HepG2 (cell line): ENCODE data around the gene GSK3B. TPM values are rescaled to one million over a fixed set of nuclear protein-coding genes. Genes with fewer than 3 reads are reported as not detected.

Experiments
- ARID5B ChIP-seq: IDR thresholded peaks from 2 replicates; pipeline ENCODE4 v1.4.0; 2020; ENCODE audit warnings: mild to moderate bottlenecking, missing genetic modification reagents
- CREM ChIP-seq, 2 experiments: sonication (generic) in 1 of 2; formaldehyde crosslinking in 1 of 2; IDR thresholded peaks; 2 replicates each; pipeline versions ENCODE4 v1.4.0 to v1.6.1; 2016 to 2020; ENCODE audit warnings: antibody characterized with exemption in 1 of 2, mild to moderate bottlenecking in 1 of 2, missing genetic modification reagents in 1 of 2
- FOXA1 ChIP-seq, 2 experiments: fragments of 450-650 bp in 1 of 2; sonication (generic) in 1 of 2; formaldehyde crosslinking in 1 of 2; IDR thresholded peaks; 2 replicates each; pipeline versions ENCODE4 v1.4.0 to v1.6.1; 2016 to 2020; ENCODE audit warnings: missing genetic modification reagents in 1 of 2
- FOXJ3 ChIP-seq: sonication (generic); formaldehyde crosslinking; IDR thresholded peaks from 2 replicates; pipeline ENCODE4 v1.4.0; 2020; ENCODE audit warnings: missing genetic modification reagents, mild to moderate bottlenecking, borderline replicate concordance
- GMEB2 ChIP-seq: IDR thresholded peaks from 2 replicates; pipeline ENCODE4 v1.6.1; 2016; ENCODE audit warnings: missing biosample characterization, missing genetic modification reagents, low read depth
- HOXA3 ChIP-seq: sonication (generic); formaldehyde crosslinking; IDR thresholded peaks from 2 replicates; pipeline ENCODE4 v1.5.0; 2020; ENCODE audit warnings: missing genetic modification reagents
- MTF1 ChIP-seq: sonication (generic); formaldehyde crosslinking; IDR thresholded peaks from 2 replicates; pipeline ENCODE4 v1.5.0; 2020; ENCODE audit warnings: missing genetic modification reagents
- NCOA1 ChIP-seq: sonication (generic); formaldehyde crosslinking; IDR thresholded peaks from 2 replicates; pipeline ENCODE4 v1.9.0; 2021; ENCODE audit warnings: missing genetic modification reagents
- POGZ ChIP-seq: sonication (generic); formaldehyde crosslinking; IDR thresholded peaks from 2 replicates; pipeline ENCODE4 v1.4.0; 2020; ENCODE audit warnings: mild to moderate bottlenecking, missing genetic modification reagents
- SAP130 ChIP-seq: IDR thresholded peaks from 2 replicates; pipeline ENCODE4 v1.6.1; 2016; ENCODE audit warnings: low read depth
- SOX6 ChIP-seq, 2 experiments: fragments of 450-650 bp in 1 of 2; sonication (generic) in 1 of 2; formaldehyde crosslinking in 1 of 2; IDR thresholded peaks; 2 replicates each; pipeline versions ENCODE4 v1.4.0 to v1.6.1; 2017 to 2020; ENCODE audit warnings: antibody characterized with exemption in 1 of 2, mild to moderate bottlenecking in 1 of 2, missing genetic modification reagents in 1 of 2
- TBX2 ChIP-seq: sonication (generic); formaldehyde crosslinking; IDR thresholded peaks from 2 replicates; pipeline ENCODE4 v1.5.0; 2020; ENCODE audit warnings: missing genetic modification reagents, mild to moderate bottlenecking, borderline replicate concordance
- THYN1 ChIP-seq: sonication (generic); formaldehyde crosslinking; IDR thresholded peaks from 2 replicates; pipeline ENCODE4 v1.8.1; 2023; ENCODE audit warnings: low read depth, mild to moderate bottlenecking, moderate library complexity, missing genetic modification reagents, borderline replicate concordance
- TRIM22 ChIP-seq: fragments of 450-650 bp; IDR thresholded peaks from 2 replicates; pipeline ENCODE4 v1.6.1; 2017
- TSC22D2 ChIP-seq: sonication (generic); formaldehyde crosslinking; IDR thresholded peaks from 2 replicates; pipeline ENCODE4 v1.5.1; 2020; ENCODE audit warnings: missing genetic modification reagents, mild to moderate bottlenecking, borderline replicate concordance
- ZBTB39 ChIP-seq: sonication (generic); formaldehyde crosslinking; IDR thresholded peaks from 2 replicates; pipeline ENCODE4 v1.5.0; 2020; ENCODE audit warnings: missing genetic modification reagents
- ZNF124 ChIP-seq: sonication (generic); formaldehyde crosslinking; IDR thresholded peaks from 2 replicates; pipeline ENCODE4 v1.4.0; 2020; ENCODE audit warnings: missing genetic modification reagents
- ZNF383 ChIP-seq: sonication (generic); formaldehyde crosslinking; IDR thresholded peaks from 2 replicates; pipeline ENCODE4 v1.4.0; 2020; ENCODE audit warnings: missing genetic modification reagents, mild to moderate bottlenecking, borderline replicate concordance
- ZNF563 ChIP-seq: sonication (generic); formaldehyde crosslinking; IDR thresholded peaks from 2 replicates; pipeline ENCODE4 v1.8.0; 2022; ENCODE audit warnings: mild to moderate bottlenecking, moderate library complexity, missing genetic modification reagents
- ZNF790 ChIP-seq: sonication (generic); formaldehyde crosslinking; IDR thresholded peaks from 2 replicates; pipeline ENCODE4 v1.8.0; 2022; ENCODE audit warnings: missing genetic modification reagents, mild to moderate bottlenecking, borderline replicate concordance
- ZNF83 ChIP-seq: sonication (generic); formaldehyde crosslinking; IDR thresholded peaks from 2 replicates; pipeline ENCODE4 v1.4.0; 2020; ENCODE audit warnings: missing genetic modification reagents, mild to moderate bottlenecking, borderline replicate concordance
- ZSCAN9 ChIP-seq: IDR thresholded peaks from 2 replicates; pipeline ENCODE4 v1.6.1; 2016; ENCODE audit warnings: borderline replicate concordance
- polyA plus RNA-seq, 8 experiments: library from polyadenylated mRNA; depleted of rRNA in 3 of 8; stranded (reverse) in 7 of 8; unstranded in 1 of 8; fragments of >200 nt; fragmentation: Illumina TruSeq in 4 of 8; extraction: Trizol in 4 of 8; gene quantifications; 2 replicates each; pipeline versions ENCODE4 v1.2.1 to v1.2.3, GENCODE V29; 2011 to 2016; ENCODE audit warnings: low read depth in 4 of 8, missing spikeins in 1 of 8, mixed read lengths in 1 of 8; ENCODE audit not compliant: insufficient read depth in 1 of 8
- total RNA-seq, 5 experiments: library from RNA; depleted of rRNA; stranded (reverse); fragments of >200 nt; fragmentation: Illumina TruSeq; extraction: Trizol; gene quantifications; 2 replicates each; pipeline ENCODE4 v1.2.3, GENCODE V29; 2016; ENCODE audit warnings: low read depth in 1 of 5

GSK3B gene
- total and polyA plus RNA-seq, 2 of the 13 experiments (the other 11 are each of a cell fraction or from before 2014, with no cell fraction given), result 22.3 to 30.1 TPM

GRCh38 chr3:119795849-119796248 lies 298.4 kb downstream of the GSK3B start (continued):
- no peak for TF ChIP-seq ZNF563 (CRISPR knock-in tag)
- TF ChIP-seq FOXA1 (IDR thresholded peaks at IDR 0.05), result no peak
- peak; percentile 32; the same call in 1 of the 2 replicates for TF ChIP-seq FOXA1 (CRISPR knock-in tag; IDR thresholded peaks at IDR 0.05)
- TF ChIP-seq TSC22D2, result no peak
- 0 out of 2 replicates have a peak, but pooled peaks have one; percentile 24 for TF ChIP-seq POGZ (CRISPR knock-in tag)
- peak; percentile 9; the same call in 1 of the 2 replicates for TF ChIP-seq SAP130
- TF ChIP-seq ARID5B, result peak; percentile 76
- TF ChIP-seq HOXA3 (CRISPR knock-in tag), result peak; percentile 22; the same call in 1 of the 2 replicates
- no peak for TF ChIP-seq GMEB2 (CRISPR knock-in tag)
- no peak for TF ChIP-seq NCOA1 (CRISPR knock-in tag)
- TF ChIP-seq CREM (IDR thresholded peaks at IDR 0.05), result peak; percentile 15; the same call in 1 of the 2 replicates
- no peak for TF ChIP-seq CREM (CRISPR knock-in tag; IDR thresholded peaks at IDR 0.05)
- TF ChIP-seq TBX2 (CRISPR knock-in tag), result peak; percentile 20; the same call in 1 of the 2 replicates
- no peak for TF ChIP-seq ZNF83 (CRISPR knock-in tag)
- no peak for TF ChIP-seq ZBTB39 (CRISPR knock-in tag)
- TF ChIP-seq MTF1 (CRISPR knock-in tag), result no peak
- no peak for TF ChIP-seq TRIM22
- no peak for TF ChIP-seq ZNF383 (CRISPR knock-in tag)
- no peak for TF ChIP-seq ZNF790 (CRISPR knock-in tag)
- no peak for TF ChIP-seq THYN1 (CRISPR knock-in tag)
- no peak for TF ChIP-seq SOX6 (IDR thresholded peaks at IDR 0.05)
- TF ChIP-seq SOX6 (CRISPR knock-in tag; IDR thresholded peaks at IDR 0.05), result peak; percentile 55
- no peak for TF ChIP-seq ZSCAN9 (CRISPR knock-in tag)
- TF ChIP-seq FOXJ3 (CRISPR knock-in tag), result 0 out of 2 replicates have a peak, but pooled peaks have one; percentile 30
- no peak for TF ChIP-seq ZNF124 (CRISPR knock-in tag)
